ENCODE measurements around the gene MAPK10.

DNA sequence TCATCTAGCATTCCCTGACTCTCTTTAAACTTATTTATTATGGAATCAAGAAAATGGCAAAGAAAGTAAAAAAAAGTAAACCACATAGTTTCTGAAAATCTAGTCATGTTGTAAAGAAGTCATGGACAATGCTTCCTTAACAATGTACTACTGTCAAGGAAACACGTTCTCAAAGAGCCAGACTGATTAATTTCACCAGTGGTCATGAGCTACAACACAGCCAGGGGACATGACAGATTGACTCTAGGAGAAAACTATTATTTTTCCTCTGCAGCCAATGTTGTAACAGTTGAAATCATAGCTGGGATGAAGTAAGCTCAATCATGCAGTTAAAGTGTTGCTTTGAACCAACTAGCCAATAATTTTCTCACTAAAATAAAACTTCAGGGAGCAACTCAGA lies 109.2 kb downstream of the MAPK10 start:
- TF ChIP-seq, protein P1, sequence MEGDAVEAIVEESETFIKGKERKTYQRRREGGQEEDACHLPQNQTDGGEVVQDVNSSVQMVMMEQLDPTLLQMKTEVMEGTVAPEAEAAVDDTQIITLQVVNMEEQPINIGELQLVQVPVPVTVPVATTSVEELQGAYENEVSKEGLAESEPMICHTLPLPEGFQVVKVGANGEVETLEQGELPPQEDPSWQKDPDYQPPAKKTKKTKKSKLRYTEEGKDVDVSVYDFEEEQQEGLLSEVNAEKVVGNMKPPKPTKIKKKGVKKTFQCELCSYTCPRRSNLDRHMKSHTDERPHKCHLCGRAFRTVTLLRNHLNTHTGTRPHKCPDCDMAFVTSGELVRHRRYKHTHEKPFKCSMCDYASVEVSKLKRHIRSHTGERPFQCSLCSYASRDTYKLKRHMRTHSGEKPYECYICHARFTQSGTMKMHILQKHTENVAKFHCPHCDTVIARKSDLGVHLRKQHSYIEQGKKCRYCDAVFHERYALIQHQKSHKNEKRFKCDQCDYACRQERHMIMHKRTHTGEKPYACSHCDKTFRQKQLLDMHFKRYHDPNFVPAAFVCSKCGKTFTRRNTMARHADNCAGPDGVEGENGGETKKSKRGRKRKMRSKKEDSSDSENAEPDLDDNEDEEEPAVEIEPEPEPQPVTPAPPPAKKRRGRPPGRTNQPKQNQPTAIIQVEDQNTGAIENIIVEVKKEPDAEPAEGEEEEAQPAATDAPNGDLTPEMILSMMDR (IDR thresholded peaks at IDR 0.05): no peak
- TF ChIP-seq, protein P2, sequence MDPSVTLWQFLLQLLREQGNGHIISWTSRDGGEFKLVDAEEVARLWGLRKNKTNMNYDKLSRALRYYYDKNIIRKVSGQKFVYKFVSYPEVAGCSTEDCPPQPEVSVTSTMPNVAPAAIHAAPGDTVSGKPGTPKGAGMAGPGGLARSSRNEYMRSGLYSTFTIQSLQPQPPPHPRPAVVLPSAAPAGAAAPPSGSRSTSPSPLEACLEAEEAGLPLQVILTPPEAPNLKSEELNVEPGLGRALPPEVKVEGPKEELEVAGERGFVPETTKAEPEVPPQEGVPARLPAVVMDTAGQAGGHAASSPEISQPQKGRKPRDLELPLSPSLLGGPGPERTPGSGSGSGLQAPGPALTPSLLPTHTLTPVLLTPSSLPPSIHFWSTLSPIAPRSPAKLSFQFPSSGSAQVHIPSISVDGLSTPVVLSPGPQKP (IDR thresholded peaks at IDR 0.05; ENCODE audit: low read depth, low read length): no peak
